Measurements from ENCODE around the gene PGM1. TPM values are rescaled to one million over a fixed set of nuclear protein-coding genes. Genes with fewer than 3 reads are reported as not detected.
A peak's percentile ranks its signal among the peaks of the same experiment; 100 is the strongest.

Gene PGM1
- total and polyA plus RNA-seq, 8 donors: 39.3 to 65.6 (median 43.5) TPM

DNA sequence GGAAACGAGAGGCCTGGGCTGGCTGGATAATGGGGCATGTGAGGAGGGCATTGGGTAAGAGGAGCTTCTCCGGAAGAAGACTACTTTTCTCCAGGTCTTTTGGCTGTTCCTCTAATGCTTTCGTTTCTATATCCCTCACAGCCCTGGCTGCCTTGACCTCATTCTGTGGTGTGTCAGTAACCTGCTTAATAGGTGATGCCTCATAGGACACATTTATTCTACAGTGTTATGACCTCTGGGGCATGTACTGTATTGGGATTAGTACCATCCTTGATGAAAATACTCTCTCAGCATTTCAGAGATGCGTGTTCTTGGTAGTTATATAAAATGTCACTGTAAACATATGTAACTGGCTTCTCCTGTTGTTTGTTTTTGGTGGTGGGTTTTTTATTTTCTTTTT is 40.1 kb downstream of the PGM1 start:
- H3K27ac ChIP-seq: no peak overlapping the region
- no peaks in the 10 kb centered on the region for H3K4me1 ChIP-seq
- TF ChIP-seq, protein P1, sequence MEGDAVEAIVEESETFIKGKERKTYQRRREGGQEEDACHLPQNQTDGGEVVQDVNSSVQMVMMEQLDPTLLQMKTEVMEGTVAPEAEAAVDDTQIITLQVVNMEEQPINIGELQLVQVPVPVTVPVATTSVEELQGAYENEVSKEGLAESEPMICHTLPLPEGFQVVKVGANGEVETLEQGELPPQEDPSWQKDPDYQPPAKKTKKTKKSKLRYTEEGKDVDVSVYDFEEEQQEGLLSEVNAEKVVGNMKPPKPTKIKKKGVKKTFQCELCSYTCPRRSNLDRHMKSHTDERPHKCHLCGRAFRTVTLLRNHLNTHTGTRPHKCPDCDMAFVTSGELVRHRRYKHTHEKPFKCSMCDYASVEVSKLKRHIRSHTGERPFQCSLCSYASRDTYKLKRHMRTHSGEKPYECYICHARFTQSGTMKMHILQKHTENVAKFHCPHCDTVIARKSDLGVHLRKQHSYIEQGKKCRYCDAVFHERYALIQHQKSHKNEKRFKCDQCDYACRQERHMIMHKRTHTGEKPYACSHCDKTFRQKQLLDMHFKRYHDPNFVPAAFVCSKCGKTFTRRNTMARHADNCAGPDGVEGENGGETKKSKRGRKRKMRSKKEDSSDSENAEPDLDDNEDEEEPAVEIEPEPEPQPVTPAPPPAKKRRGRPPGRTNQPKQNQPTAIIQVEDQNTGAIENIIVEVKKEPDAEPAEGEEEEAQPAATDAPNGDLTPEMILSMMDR (IDR thresholded peaks at IDR 0.05): no peak
- H3K36me3 ChIP-seq: peaks cover 0 to 74% of the 10 kb centered on the region in 2 donors
- H3K4me3 ChIP-seq: no peak overlapping the region
- intact Hi-C loops (cut with DNase I): no loop called here
- ATAC-seq: no peak
- H3K9me3 ChIP-seq: no peaks in the 10 kb centered on the region
- DNase-seq: no peak
- H3K27me3 ChIP-seq: no peaks in the 10 kb centered on the region

- Histone ChIP-seq H3K4me3 (no peak overlapping the region), H3K9me3 (no peaks in the 10 kb centered on the region), H3K4me1 (no peaks in the 10 kb centered on the region), H3K27ac (no peak overlapping the region), H3K36me3 (peaks cover 0 to 82% of the 10 kb centered on the region in 2 donors), H3K27me3 (no peaks in the 10 kb centered on the region)
- no peak for DNase-seq
- ATAC-seq: no peak
- intact Hi-C loops (cut with DNase I): no loop called here
- TF ChIP-seq, protein P1 (IDR thresholded peaks at IDR 0.05): no peak
Observed at GRCh38 chr1:63634471-63634870, 41.3 kb downstream of the PGM1 start.

- DNase-seq (no peak), ATAC-seq (no peak)
- H3K4me3 ChIP-seq: no peak overlapping the region
- no peaks in the 10 kb centered on the region for H3K27me3 ChIP-seq
- H3K27ac ChIP-seq: no peak overlapping the region
- H3K9me3 ChIP-seq: no peaks in the 10 kb centered on the region
- peaks cover 0 to 72% of the 10 kb centered on the region in 2 donors for H3K36me3 ChIP-seq
- TF ChIP-seq, protein P1 (IDR thresholded peaks at IDR 0.05): no peak
- intact Hi-C loops (cut with DNase I): no loop called here
- H3K4me1 ChIP-seq: no peaks in the 10 kb centered on the region
Observed at GRCh38 chr1:63635681-63636080, 42.5 kb downstream of the PGM1 start.

GRCh38 chr1:63636192-63637105 is 43.2 kb downstream of the PGM1 start:
- Histone ChIP-seq H3K4me3 (no peak overlapping the region), H3K4me1 (no peaks in the 10 kb centered on the region), H3K27me3 (no peaks in the 10 kb centered on the region), H3K27ac (no peak overlapping the region), H3K36me3 (peaks cover 0 to 67% of the 10 kb centered on the region in 2 donors), H3K9me3 (no peaks in the 10 kb centered on the region)
- ATAC-seq: peak; percentile 90
- DNase-seq: peak in 1 of 4 donors; percentile 46
- TF ChIP-seq, protein P1 (IDR thresholded peaks at IDR 0.05): no peak
- intact Hi-C loops (cut with DNase I): no loop called here

DNA sequence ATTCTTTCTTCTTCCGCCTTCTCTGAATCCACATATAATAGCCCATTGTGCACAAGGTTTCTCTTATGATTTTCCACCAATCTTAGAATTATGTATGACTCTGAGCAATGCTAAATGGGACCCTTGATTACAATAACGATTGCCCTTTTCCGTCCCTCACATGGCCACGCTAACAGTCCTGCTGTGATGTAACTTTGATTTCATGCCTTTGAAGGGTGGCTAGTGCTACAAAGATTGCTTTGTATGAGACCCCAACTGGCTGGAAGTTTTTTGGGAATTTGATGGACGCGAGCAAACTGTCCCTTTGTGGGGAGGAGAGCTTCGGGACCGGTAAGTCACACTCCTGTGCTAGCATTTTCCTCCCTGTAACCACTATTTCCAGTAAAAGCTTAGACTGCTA is 45.3 kb downstream of the PGM1 start:
- TF ChIP-seq, protein P1 (IDR thresholded peaks at IDR 0.05): no peak
- H3K36me3 ChIP-seq: peaks cover 0 to 47% of the 10 kb centered on the region in 2 donors
- H3K4me3 ChIP-seq: no peak overlapping the region
- DNase-seq: no peak
- H3K4me1 ChIP-seq: no peaks in the 10 kb centered on the region
- intact Hi-C loops (cut with DNase I): no loop called here
- no peaks in the 10 kb centered on the region for H3K27me3 ChIP-seq
- H3K9me3 ChIP-seq: no peaks in the 10 kb centered on the region
- ATAC-seq: no peak
- H3K27ac ChIP-seq: no peak overlapping the region
